HG03175 (cell line): Measurements from ENCODE around the gene MAML2.
A peak's percentile ranks its signal among the peaks of the same experiment; 100 is the strongest.
"Not testable (repeated sequence)": the region's sequence is repeated elsewhere in the genome, so short reads cannot be mapped to it uniquely, and the experiment has no call there.

ENCODE experiments used
- ATAC-seq: cut with Tn5 transposase; IDR thresholded peaks from one replicate; pipeline ENCODE4 v1.9.1; 2021; ENCODE audit warnings: mild to moderate bottlenecking, moderate library complexity; ENCODE audit not compliant: unreplicated experiment

Gene MAML2

GRCh38 chr11:96193745-96194443 is 149.1 kb downstream of the MAML2 start:
- no peak for ATAC-seq

DNA sequence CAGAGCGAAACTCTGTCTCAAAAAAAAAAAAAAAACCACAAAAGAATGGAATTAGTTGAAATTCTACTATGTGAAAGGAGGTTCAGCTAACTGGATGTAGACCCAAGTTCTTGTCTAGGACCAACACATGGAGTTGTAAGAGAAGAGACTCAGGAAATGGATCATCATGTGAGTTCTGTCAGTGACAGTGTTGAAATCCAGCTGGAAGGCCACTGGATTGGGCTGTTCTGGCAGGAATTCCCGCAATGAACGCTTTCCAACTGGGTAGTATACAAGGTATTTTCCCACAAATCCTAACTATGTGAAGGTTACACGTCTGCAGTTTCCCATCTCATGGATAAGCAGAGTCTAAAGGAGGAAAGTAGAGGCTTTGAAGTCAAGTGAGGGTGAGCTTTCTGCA is 151.2 kb downstream of the MAML2 start:
- no peak for ATAC-seq

DNA sequence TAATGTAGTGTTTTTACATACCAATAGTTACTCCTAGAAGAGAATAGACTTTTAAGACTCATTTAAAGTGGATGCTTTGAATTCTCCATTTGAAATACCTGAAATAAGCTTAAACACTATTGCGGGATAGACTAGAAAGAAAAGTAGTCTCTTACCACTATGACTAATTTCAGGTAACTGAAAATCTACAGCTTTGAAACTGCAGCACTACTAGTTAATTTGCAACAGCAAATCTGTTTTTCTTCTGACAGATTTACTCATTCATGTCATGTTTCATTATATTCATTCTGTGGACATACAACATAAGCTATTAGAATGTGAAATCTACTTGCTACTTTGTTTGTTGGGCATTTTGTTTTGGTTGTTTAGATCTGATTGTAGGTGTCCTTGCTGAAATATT is 153.6 kb downstream of the MAML2 start:
- ATAC-seq: peak; percentile 40

GRCh38 chr11:96188243-96189006 is 154.6 kb downstream of the MAML2 start:
- peak; percentile 34 for ATAC-seq

GRCh38 chr11:96187822-96188221 is 155.2 kb downstream of the MAML2 start:
- no peak for ATAC-seq

- no peak for ATAC-seq
Measured at GRCh38 chr11:96186806-96187205, 156.2 kb downstream of the MAML2 start.

DNA sequence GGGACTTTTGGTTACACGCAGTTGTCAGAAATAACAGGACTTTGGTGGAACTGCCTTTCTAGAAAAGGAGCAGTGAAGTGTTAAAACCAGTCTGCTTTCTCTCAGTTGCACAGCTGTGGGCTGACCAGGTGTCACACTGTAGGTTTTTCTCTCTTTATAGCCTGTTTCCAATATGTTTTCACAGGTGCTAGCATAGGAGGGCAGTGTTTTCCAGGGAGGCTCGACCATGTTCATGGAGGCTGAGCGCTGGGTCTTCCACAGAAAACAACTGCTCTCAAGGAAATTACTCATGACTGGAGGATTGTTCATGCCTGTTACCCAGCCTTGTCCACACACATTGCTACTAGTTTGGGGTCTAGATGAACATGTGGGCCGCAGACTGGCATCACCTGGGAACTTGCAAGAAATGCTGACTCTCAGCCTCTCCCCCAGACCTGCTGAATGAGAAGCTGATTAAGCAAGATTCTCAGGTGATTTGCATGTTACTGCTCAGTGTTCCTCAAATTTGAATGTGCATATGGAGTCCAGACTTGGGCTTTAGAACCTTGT is 157.7 kb downstream of the MAML2 start:
- peak; percentile 66 for ATAC-seq

DNA sequence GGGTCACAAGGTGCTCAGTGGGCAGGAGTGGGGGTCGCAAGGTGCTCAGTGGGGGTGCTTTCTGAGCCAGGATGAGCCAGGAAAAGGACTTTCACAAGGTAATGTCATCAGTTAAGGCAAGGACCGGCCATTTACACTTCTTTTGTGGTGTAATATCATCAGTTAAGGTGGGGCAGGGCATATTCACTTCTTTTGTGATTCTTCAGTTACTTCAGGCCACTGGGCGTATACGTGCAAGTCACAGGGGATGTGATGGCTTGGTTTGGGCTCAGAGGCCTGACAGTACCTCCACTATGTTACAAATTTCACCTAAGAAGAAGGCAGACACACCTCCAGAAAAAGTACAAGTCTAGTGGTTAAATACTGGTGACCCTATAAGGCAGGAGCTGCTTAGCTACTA is 162.1 kb downstream of the MAML2 start:
- ATAC-seq: not testable (repeated sequence)

- peak; percentile 43 for ATAC-seq
Measured at GRCh38 chr11:96180341-96180740, 162.7 kb downstream of the MAML2 start.

DNA sequence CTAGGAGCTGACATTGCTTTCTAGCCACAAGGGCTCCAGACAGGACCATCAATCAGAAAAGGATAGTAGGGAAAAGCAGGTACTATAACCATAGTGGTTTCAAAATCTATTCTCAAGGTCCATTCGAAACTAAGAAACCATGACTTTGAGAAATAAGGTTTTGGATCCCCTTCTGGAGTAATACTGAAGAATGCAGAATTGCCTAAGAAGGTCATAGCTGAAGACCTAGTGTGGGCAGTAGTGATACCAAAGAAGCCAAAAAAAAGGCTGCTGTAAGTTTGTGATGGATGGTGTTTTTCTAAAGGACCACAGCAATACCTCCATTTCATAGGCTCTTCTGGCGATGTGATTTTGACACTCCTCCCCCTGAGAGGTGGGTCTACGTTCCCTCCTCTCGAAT is 163.1 kb downstream of the MAML2 start:
- peak; percentile 43 for ATAC-seq

DNA sequence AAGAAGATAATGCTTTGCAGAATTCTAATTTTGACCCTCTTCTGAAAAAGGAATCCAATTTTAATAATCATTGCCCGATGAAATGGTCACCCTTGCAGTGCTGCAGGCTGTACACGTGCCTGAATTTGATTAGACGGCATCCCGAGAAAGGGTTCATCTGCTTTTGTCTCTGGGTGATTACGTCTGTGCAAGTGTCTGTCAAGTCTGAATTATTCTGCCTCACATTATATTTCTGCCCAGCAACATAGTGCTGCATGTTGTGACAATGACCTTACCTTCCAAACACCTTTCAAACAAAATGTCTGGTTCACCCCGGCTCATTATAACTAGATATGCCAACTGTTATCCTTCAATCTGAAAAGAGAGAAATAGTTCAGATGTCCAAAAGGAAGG is 164.1 kb downstream of the MAML2 start:
- no peak for ATAC-seq

- ATAC-seq: no peak
Measured at GRCh38 chr11:96178049-96178886, 164.7 kb downstream of the MAML2 start.

- no peak for ATAC-seq
Measured at GRCh38 chr11:96177146-96177545, 165.8 kb downstream of the MAML2 start.

DNA sequence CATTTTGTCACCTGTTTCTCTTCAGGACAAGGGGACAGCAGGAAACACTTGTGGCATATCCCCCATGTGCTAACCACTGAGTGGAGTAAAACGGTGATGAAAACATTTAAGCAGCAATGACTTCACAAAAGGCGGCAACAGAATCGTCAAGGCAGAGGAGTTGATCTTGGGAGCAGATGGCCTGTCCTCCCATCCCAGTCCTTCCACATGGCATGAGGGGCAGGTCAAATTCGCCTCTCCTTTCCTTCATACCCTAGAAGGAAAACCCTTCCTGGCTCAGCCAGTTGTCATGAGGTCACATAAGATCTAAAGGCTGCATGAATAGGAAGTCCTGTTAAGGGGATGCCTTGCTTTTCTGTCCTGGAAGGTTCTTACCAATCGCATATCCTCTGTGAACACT is 169.1 kb downstream of the MAML2 start:
- no peak for ATAC-seq

DNA sequence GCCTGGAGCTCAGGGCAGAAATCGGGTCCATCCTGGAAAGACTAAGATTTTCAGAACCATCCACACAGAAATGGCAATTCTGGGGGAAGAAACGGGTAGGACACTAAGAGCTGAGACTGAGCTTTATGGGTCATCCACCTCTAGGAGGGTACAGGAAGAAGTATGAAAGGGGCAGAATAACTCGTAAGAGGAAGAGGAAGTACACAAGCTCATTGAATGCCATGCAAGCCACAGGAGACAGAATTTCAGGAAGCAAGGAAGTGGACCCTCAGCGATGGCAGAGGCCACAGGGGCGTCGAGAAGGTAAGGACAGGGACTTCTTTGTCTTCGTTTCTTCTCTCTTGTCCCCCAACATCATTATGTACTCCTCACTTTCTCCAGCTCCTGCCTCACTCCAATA is 169.6 kb downstream of the MAML2 start:
- no peak for ATAC-seq

GRCh38 chr11:96172604-96173003 is 170.4 kb downstream of the MAML2 start:
- no peak for ATAC-seq

DNA sequence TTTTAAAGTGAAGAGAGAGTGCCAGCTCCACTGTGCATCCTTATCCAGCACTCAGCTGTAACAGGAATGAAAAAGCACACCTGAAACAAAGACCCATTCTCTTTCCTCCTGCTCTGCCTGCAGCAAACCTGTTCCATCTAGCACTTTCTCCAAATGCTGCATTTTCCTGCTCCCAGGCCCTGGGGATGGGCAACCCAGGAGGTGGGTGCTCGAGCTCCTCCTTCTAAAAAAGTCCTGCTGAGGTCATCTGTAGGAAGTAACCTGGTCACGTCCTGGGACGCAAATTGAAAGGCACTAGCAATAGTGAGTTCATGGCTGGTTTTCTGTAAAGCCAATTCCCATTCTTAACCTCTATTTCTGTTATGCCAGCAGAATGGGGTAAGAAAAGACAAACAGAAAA is 173.7 kb downstream of the MAML2 start:
- ATAC-seq: no peak

- no peak for ATAC-seq
Measured at GRCh38 chr11:96168623-96169022, 174.4 kb downstream of the MAML2 start.

DNA sequence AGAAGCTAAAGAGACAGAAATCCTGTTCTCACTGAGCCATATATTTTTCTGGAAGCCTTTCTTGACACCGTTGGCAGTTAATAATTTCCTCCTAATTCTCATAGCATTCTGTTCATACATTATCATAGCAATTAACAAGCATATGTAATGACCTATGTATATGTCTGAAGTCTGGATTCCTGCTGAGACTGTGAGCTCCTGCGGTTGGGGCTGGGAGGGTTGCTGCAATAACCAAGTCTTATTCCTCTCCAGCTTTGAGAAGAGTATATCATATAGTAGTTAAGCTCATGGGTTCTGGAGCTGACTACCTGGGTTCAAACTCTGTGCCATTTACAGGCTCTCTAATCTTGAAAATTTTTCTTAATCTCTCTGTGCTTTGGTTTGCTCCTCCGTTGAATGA is 175.2 kb downstream of the MAML2 start:
- ATAC-seq: no peak

DNA sequence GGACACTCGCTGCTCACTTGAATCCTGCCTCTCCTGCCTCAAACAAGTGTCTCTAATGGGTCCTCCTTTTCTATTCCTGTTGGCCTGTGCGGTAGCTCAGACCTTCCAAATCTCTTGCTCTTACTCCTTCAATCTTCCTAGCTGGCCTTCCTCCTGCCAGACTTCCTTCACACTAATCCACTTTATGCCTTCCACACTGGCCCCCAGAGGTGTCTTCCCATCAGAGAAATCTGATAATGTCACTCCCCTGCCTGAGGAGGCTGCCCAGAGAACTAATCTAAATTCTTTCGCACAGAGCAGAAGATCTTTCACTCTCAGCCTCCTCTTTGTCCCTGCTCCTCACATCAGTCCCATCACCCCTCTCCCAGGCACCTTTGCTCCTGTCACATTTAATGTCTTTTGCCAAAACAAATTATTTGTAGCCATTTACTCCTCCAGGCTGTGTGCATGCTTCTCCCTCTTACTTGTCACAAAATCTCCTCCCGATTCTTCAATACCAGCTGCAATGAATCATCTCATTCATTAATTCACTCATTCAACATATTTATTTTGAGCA is 175.7 kb downstream of the MAML2 start:
- ATAC-seq: no peak
